Progenitor cell of endocrine pancreas (in vitro differentiated cells): Measurements from ENCODE around the gene STK36. TPM values are rescaled to one million over a fixed set of nuclear protein-coding genes. Genes with fewer than 3 reads are reported as not detected.

ENCODE experiments used
- DNase-seq: peaks from one replicate; pipeline ENCODE4 v3.0.0; 2021; ENCODE audit warnings: low spot score; ENCODE audit not compliant: unreplicated experiment
- H3K27ac Mint-ChIP-seq: 2 replicates; pipeline ENCODE4 v1.8.0; 2021; ENCODE audit warnings: mild to moderate bottlenecking, moderate library complexity, mixed read lengths
- H3K27me3 Mint-ChIP-seq: 2 replicates; pipeline ENCODE4 v1.8.0; 2021; ENCODE audit warnings: mixed read lengths
- H3K36me3 Mint-ChIP-seq: 2 replicates; pipeline ENCODE4 v1.8.0; 2022; ENCODE audit warnings: mixed read lengths; ENCODE audit not compliant: insufficient read depth
- H3K4me1 Mint-ChIP-seq: 2 replicates; pipeline ENCODE4 v1.8.0; 2021; ENCODE audit warnings: low read depth, mixed read lengths
- H3K4me3 Mint-ChIP-seq: 2 replicates; pipeline ENCODE4 v1.8.0; 2021; ENCODE audit warnings: low read depth, mild to moderate bottlenecking, moderate library complexity, mixed read lengths
- H3K9me3 Mint-ChIP-seq: 2 replicates; pipeline ENCODE4 v1.8.0; 2021; ENCODE audit warnings: low read depth, mixed read lengths
- total RNA-seq: library from RNA; stranded (reverse); gene quantifications from 2 replicates; pipeline ENCODE4 v1.2.1, GENCODE V29; 2021
- TF ChIP-seq, protein P1 (sequence below): fragments of 200-600 bp; sonication (generic); IDR thresholded peaks from one replicate; pipeline ENCODE4 v1.5.0; 2021; ENCODE audit warnings: antibody characterized with exemption, mild to moderate bottlenecking; ENCODE audit not compliant: unreplicated experiment

Gene STK36
- total RNA-seq, 1 donor from 2014 or later = 137 TPM

DNA sequence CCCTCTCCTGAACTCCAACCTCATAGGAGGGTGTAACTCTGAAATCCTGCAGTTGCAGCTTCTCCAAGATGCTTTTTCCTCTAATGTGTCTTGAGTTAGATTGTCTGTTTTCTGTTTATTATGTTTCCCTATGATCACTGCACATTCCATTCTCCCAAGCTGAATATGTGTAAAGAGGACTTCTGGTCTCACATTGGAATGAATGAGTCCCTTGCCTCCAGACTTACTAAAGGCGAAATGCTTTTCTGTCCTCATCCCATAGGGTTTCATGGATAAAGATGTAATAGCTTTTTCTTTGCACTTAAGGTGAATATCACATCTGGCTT is 74.5 kb downstream of the STK36 start:
- H3K36me3 Mint-ChIP-seq = peaks cover 38% of the 10 kb centered on the region

DNA sequence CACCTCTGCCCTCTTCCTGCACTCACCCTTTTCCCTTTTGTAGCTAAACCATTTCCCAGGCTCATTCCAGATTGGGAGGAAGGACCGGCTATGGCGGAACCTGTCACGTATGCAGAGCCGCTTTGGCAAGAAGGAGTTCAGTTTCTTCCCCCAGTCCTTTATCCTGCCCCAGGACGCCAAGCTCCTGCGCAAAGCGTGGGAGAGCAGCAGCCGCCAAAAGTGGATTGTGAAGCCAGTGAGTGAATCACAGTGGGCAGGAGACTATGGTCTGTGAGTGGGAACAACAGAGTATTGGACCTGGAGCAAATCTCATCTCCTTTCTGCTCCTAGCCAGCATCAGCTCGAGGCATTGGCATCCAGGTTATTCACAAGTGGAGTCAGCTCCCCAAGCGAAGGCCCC is 75.1 kb downstream of the STK36 start:
- no peaks in the 10 kb centered on the region for H3K27me3 Mint-ChIP-seq

More for the DNA sequence above, 74.5 kb downstream of the STK36 start:
- no peak overlapping the region for H3K4me3 Mint-ChIP-seq
- no peak for DNase-seq
- H3K9me3 Mint-ChIP-seq = no peaks in the 10 kb centered on the region
- H3K27me3 Mint-ChIP-seq = no peaks in the 10 kb centered on the region
- TF ChIP-seq, protein P1, sequence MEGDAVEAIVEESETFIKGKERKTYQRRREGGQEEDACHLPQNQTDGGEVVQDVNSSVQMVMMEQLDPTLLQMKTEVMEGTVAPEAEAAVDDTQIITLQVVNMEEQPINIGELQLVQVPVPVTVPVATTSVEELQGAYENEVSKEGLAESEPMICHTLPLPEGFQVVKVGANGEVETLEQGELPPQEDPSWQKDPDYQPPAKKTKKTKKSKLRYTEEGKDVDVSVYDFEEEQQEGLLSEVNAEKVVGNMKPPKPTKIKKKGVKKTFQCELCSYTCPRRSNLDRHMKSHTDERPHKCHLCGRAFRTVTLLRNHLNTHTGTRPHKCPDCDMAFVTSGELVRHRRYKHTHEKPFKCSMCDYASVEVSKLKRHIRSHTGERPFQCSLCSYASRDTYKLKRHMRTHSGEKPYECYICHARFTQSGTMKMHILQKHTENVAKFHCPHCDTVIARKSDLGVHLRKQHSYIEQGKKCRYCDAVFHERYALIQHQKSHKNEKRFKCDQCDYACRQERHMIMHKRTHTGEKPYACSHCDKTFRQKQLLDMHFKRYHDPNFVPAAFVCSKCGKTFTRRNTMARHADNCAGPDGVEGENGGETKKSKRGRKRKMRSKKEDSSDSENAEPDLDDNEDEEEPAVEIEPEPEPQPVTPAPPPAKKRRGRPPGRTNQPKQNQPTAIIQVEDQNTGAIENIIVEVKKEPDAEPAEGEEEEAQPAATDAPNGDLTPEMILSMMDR = no peak
- peaks cover 7% of the 10 kb centered on the region for H3K4me1 Mint-ChIP-seq
- H3K27ac Mint-ChIP-seq = no peak overlapping the region

DNA sequence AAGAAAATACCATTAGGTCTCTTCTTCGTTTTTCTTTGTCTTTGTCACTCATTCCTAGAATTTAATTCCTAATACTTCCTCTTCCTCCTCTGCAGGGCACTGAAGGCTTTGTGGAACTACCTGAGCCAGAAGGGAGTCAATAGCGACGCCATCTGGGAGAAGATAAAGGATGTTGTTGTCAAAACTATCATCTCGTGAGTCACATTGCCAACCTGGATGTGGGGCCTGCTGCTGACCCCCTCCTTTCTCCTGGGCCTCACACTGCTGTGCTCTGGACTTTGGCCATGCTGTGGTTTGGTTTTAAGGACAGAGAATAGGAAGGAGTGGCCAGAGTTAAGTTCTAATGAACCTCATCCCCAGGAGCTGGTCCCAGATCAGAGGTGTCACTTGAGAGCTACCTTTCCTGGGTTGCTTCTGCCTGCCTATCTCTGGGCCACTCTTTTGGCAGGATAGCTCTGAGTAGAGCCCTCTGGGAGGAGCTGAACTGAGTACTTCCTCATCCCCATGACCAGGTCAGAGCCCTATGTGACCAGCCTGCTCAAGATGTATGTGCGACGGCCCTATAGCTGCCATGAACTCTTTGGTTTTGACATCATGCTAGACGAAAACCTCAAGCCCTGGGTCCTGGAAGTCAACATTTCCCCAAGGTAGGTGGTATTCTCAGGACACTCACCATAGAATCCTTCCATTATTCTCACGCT is 77.0 kb downstream of the STK36 start:
- Mint-ChIP-seq H3K4me3 (no peak overlapping the region), H3K27ac (no peak overlapping the region), H3K27me3 (no peaks in the 10 kb centered on the region), H3K4me1 (peaks cover 7% of the 10 kb centered on the region), H3K36me3 (peaks cover 45% of the 10 kb centered on the region), H3K9me3 (no peaks in the 10 kb centered on the region)
- no peak for DNase-seq
- TF ChIP-seq, protein P1 = no peak

More for the DNA sequence above, 75.1 kb downstream of the STK36 start:
- TF ChIP-seq, protein P1 = no peak
- Mint-ChIP-seq H3K4me3 (no peak overlapping the region), H3K9me3 (no peaks in the 10 kb centered on the region), H3K4me1 (peaks cover 7% of the 10 kb centered on the region), H3K36me3 (peaks cover 40% of the 10 kb centered on the region), H3K27ac (no peak overlapping the region)
- no peak for DNase-seq

Other genes starting within 250 kb of the STK36 start
- gene USP37, start 103.7 kb upstream of the STK36 start, total RNA-seq = 25.5 and 26.4 TPM in 2 replicates
- gene CNOT9, start 103.2 kb upstream of the STK36 start, total RNA-seq = 71.0 and 72.3 TPM in 2 replicates
- 0.38 and 0.62 TPM in 2 replicates for gene PLCD4, start 64.2 kb upstream of the STK36 start, total RNA-seq
- 42.2 and 43.1 TPM in 2 replicates for gene ZNF142, start 12.5 kb upstream of the STK36 start, total RNA-seq
- gene BCS1L, start 12.4 kb upstream of the STK36 start, total RNA-seq = 45.8 and 49.9 TPM in 2 replicates
- gene RNF25, start 84 bp upstream of the STK36 start, total RNA-seq = 27.1 and 28.7 TPM in 2 replicates
- 92.1 and 93.4 TPM in 2 replicates for gene TTLL4, start 38.7 kb downstream of the STK36 start, total RNA-seq
- gene CYP27A1, start 110.1 kb downstream of the STK36 start, total RNA-seq = 15.1 and 16.4 TPM in 2 replicates
- not detected in 2 replicates for gene PRKAG3, start 159.7 kb downstream of the STK36 start, total RNA-seq
- 0.72 and 1.5 TPM in 2 replicates for gene WNT6, start 187.7 kb downstream of the STK36 start, total RNA-seq
- not detected in 2 replicates for gene WNT10A, start 208.8 kb downstream of the STK36 start, total RNA-seq